ENCODE measurements around the gene NTF4.

DNA sequence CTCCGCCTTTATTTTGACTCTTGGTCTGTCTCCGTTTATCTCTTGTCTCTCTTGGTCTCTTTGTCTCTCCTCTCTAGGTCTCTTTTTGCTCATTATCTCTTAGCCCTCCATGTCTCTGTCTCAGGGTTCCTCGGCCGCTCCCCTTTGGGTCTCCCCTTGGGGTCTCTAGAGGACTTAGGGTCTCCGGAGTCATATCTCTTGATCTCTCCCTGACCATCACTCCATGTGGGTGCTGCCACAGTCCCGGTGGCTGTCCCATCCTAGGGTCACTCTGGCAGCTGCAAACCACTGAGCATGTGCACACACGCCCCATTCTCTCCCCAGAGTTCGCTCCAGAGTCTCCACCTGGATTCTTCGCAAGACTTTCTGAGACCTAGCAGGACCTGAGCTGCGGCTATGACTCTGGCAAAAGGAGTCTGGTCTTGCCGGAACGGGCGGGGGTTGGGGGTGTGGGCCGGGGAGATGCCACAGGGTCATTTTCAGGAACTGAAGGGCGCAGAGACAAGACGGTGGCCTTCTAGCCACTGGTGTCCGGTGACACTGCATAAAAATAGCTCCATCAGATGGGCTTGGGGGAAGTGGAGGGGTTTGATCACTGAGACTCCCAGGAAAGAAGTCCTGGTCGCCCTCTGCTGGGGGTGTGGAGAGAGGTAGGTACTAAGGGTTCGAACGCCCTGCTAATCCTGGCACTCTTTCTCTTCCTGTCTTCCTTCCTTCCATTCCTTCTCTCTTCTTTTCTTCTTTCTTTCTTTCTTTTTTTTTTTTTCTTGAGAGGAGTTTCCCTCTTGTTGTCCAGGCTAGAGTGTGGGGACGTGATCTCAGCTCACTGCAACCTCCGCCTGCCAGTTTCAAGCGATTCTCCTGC, 9.1 kb upstream of the NTF4 start:
- TF ChIP-seq ZNF441 (CRISPR knock-in tag; IDR thresholded peaks at IDR 0.05; ENCODE audit: borderline replicate concordance) = no peak
- no peak for TF ChIP-seq SETDB1 (CRISPR knock-in tag; IDR thresholded peaks at IDR 0.05; ENCODE audit: borderline replicate concordance)

Measured in HepG2 (cell line).